PC-9 (cell line): Measurements from ENCODE around the gene BCCIP. TPM values are rescaled to one million over a fixed set of nuclear protein-coding genes. Genes with fewer than 3 reads are reported as not detected.

Experiments
- BruUV-seq: library from RNA; stranded (reverse); fragments of 400-500 nt; replicated peaks from 2 replicates; lab custom pipeline; 2021; lab: Mats Ljungman, UMichigan
- CTCF ChIA-PET: fragments of 300-600 bp; sonication (Branson Sonifier 250); formaldehyde crosslinking; loops from one replicate; lab custom pipeline; 2022; ENCODE audit warnings: antibody characterized with exemption; lab: Charles Lee
- POLR2A ChIA-PET: fragments of 300-600 bp; sonication (Branson Sonifier 250); formaldehyde crosslinking; loops from one replicate; lab custom pipeline; 2022; ENCODE audit warnings: antibody characterized with exemption; ENCODE audit not compliant: unreplicated experiment; lab: Charles Lee
- DNase-seq, 2 experiments: peaks; one replicate each; pipeline versions ENCODE4 v3.0.0 to v3.0.0-alpha.2; 2015 to 2022; ENCODE audit warnings: mixed read lengths in 1 of 2
- H2AFZ ChIP-seq: fragments of 200-600 bp; sonication (generic); 2 replicates; pipeline ENCODE4 v1.8.1; 2017; ENCODE audit warnings: antibody characterized with exemption
- H3F3A ChIP-seq: fragments of 200-600 bp; sonication (generic); 2 replicates; pipeline ENCODE4 v1.8.1; 2017; ENCODE audit warnings: antibody characterized with exemption, mild to moderate bottlenecking, low read depth; ENCODE audit not compliant: insufficient read depth
- H3K27ac ChIP-seq: fragments of 200-600 bp; sonication (generic); 2 replicates; pipeline ENCODE4 v1.6.1; 2016; ENCODE audit warnings: mixed run types
- H3K27me3 ChIP-seq: fragments of 200-600 bp; sonication (generic); 2 replicates; pipeline ENCODE4 v1.6.1; 2016; ENCODE audit warnings: low read depth, mixed run types; ENCODE audit not compliant: insufficient read depth
- H3K36me3 ChIP-seq: fragments of 200-600 bp; sonication (generic); 2 replicates; pipeline ENCODE4 v1.6.1; 2016; ENCODE audit warnings: low read depth, mixed run types
- H3K4me1 ChIP-seq: fragments of 200-600 bp; sonication (generic); replicated peaks from 2 replicates; pipeline ENCODE4 v1.6.1; 2016; ENCODE audit warnings: mixed run types; ENCODE audit not compliant: insufficient read depth
- H3K4me2 ChIP-seq: fragments of 200-600 bp; sonication (generic); 2 replicates; pipeline ENCODE4 v1.6.1; 2017; ENCODE audit warnings: mixed run types
- H3K4me3 ChIP-seq: fragments of 200-600 bp; sonication (generic); 2 replicates; pipeline ENCODE4 v1.6.1; 2016; ENCODE audit warnings: mixed run types
- H3K79me2 ChIP-seq: fragments of 200-600 bp; sonication (generic); 2 replicates; pipeline ENCODE4 v1.6.1; 2017; ENCODE audit warnings: low read depth, mixed run types
- H3K9me2 ChIP-seq: fragments of 200-600 bp; sonication (generic); 2 replicates; pipeline ENCODE4 v1.8.1; 2017; ENCODE audit warnings: mild to moderate bottlenecking; ENCODE audit not compliant: insufficient read depth
- H3K9me3 ChIP-seq: fragments of 200-600 bp; sonication (generic); 2 replicates; pipeline ENCODE4 v1.8.1; 2016; ENCODE audit warnings: low read depth; ENCODE audit not compliant: insufficient read depth
- H4K20me1 ChIP-seq: fragments of 200-600 bp; sonication (generic); 2 replicates; pipeline ENCODE4 v1.8.1; 2017; ENCODE audit not compliant: insufficient read depth
- CTCF ChIP-seq: fragments of 200-600 bp; sonication (generic); conservative IDR thresholded peaks from 2 replicates; pipeline ENCODE4 v1.6.1; 2017; ENCODE audit warnings: mixed run types, antibody characterized with exemption, mild to moderate bottlenecking, moderate library complexity
- EZH2 ChIP-seq: fragments of 200-600 bp; sonication (generic); IDR thresholded peaks from 2 replicates; pipeline ENCODE4 v1.8.0; 2017; ENCODE audit warnings: antibody characterized with exemption, low read depth
- intact Hi-C: fragments of 100-400 bp; cut with micrococcal nuclease; formaldehyde crosslinking; loops from one replicate; pipeline ENCODE4 v1.10.0; 2022; ENCODE audit not compliant: unreplicated experiment
- microRNA-seq: library from miRNA; unstranded; fragments of <30 nt; microRNA quantifications from one replicate; pipeline ENCODE4 v1.2.0, GENCODE V29; 2021; ENCODE audit warnings: borderline number of aligned reads, borderline replicate concordance
- total RNA-seq: library from RNA; stranded (reverse); gene quantifications from 2 replicates; pipeline ENCODE4 v1.2.3, GENCODE V29; 2021

Gene BCCIP
- total RNA-seq, 1 experiment from 2014 or later = 46.0 TPM

- ChIA-PET POLR2A (no interaction called here), CTCF (no interaction called here)
- no peaks in the 10 kb centered on the region for H3K27me3 ChIP-seq
- H3K4me2 ChIP-seq = no peak overlapping the region
- TF ChIP-seq EZH2 (no peak), CTCF (no peak)
- peaks cover 40% of the 10 kb centered on the region for H3K79me2 ChIP-seq
- no TSS peak for BruUV-seq
- peaks cover 11% of the 10 kb centered on the region; the same call in 1 of the 2 replicates for H3K36me3 ChIP-seq
- intact Hi-C loops = loop anchor here (10.0 kb wide), 1 partner anchor 182 kb away; no protein-coding TSS in a partner anchor
- no peak for DNase-seq
- no peaks in the 10 kb centered on the region for H4K20me1 ChIP-seq
- peaks cover 15% of the 10 kb centered on the region; the same call in 1 of the 2 replicates for H3F3A ChIP-seq
- H3K27ac ChIP-seq = no peak overlapping the region
- H3K9me3 ChIP-seq = no peaks in the 10 kb centered on the region
- H3K4me1 ChIP-seq = peaks cover 22% of the 10 kb centered on the region
- no peak overlapping the region for H3K4me3 ChIP-seq
- H3K9me2 ChIP-seq = no peaks in the 10 kb centered on the region
- H2AFZ ChIP-seq = no peak overlapping the region
These were observed 59.2 kb downstream of the BCCIP start for GRCh38 chr10:125882596-125882995.

- no peak overlapping the region for H3K4me2 ChIP-seq
These were observed 59.9 kb downstream of the BCCIP start for GRCh38 chr10:125883211-125883610.

More at GRCh38 chr10:125883211-125883610, 59.9 kb downstream of the BCCIP start:
- Histone ChIP-seq H3K4me1 (peaks cover 28% of the 10 kb centered on the region), H3K27me3 (no peaks in the 10 kb centered on the region), H3K9me2 (no peaks in the 10 kb centered on the region), H3K4me3 (no peak overlapping the region), H3K9me3 (no peaks in the 10 kb centered on the region), H3F3A (peaks cover 15% of the 10 kb centered on the region; the same call in 1 of the 2 replicates), H3K27ac (no peak overlapping the region), H4K20me1 (no peaks in the 10 kb centered on the region), H3K79me2 (peaks cover 37% of the 10 kb centered on the region), H2AFZ (no peak overlapping the region), H3K36me3 (peaks cover 7% of the 10 kb centered on the region; the same call in 1 of the 2 replicates)
- ChIA-PET POLR2A (no interaction called here), CTCF (no interaction called here)
- no TSS peak for BruUV-seq
- no peak for TF ChIP-seq CTCF
- no peak for DNase-seq
- intact Hi-C loops = loop anchor here (10.0 kb wide), 1 partner anchor 182 kb away; no protein-coding TSS in a partner anchor

Small RNA genes within 50 kb of the gene (microRNA-seq; reads per million reads assigned to microRNA genes)
- gene MIR4484 = not detected

Other genes starting within 250 kb of the BCCIP start
- gene TEX36, start 140.4 kb upstream of the BCCIP start, total RNA-seq = 1.1 and 1.2 TPM in 2 replicates
- 12.8 and 21.7 TPM in 2 replicates for gene EDRF1, start 103.8 kb upstream of the BCCIP start, total RNA-seq
- gene MMP21, start 47.7 kb upstream of the BCCIP start, total RNA-seq = not detected in 2 replicates
- 35.1 and 40.1 TPM in 2 replicates for gene UROS, start 288 bp upstream of the BCCIP start, total RNA-seq
- 50.4 and 51.0 TPM in 2 replicates for gene DHX32, start 57.7 kb downstream of the BCCIP start, total RNA-seq
- gene FANK1, start 73.0 kb downstream of the BCCIP start, total RNA-seq = 21.4 and 24.7 TPM in 2 replicates